Measurements from ENCODE around the gene HINT1. TPM values are rescaled to one million over a fixed set of nuclear protein-coding genes. Genes with fewer than 3 reads are reported as not detected.

The HINT1 gene
- total RNA-seq = 260 and 269 TPM in 2 replicates

DNA sequence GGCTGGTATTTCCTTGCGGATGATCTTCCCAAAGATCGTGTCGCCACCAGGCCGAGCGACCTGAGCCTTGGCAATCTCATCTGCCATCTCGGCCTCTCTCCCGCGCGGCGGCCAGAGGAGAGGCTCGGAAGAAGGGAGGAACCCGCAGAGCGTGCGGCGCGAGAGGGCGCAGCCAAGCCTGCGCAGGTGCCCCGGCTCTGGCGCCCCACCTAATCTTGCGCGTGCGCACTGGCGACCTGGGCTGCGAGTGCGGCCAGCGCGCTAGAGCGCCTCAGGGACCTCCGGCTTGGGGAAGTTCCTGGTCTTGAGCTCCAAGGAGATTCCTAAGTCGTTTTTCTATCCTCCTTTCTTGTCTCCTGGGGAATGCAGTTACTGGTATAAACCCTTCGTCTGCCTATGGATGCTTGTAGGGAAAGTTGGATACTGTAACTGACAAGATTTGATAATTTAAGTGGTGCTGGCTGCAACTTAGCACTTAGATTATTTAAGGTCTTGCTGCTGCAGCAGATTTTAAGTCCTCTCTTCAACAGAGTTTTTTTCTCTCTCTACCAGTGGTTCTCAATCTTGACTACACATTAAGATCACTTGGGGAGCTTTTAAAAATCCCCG is at the start of gene HINT1:
Gene HINT1, minus strand, starts transcription at position 138 of the 609 bp plus-strand sequence. Its CDS starts 51 bp downstream, at position 87.

GRCh38 chr5:131170540-131171275 is 5.7 kb upstream of the HINT1 start, which contains the start of gene LYRM7:
Gene LYRM7 (plus strand): TSS chr5:131170944. CDS start chr5:131171021, 77 bp downstream.

Other genes starting within 250 kb of the HINT1 start
- gene LYRM7, start 5.7 kb upstream of the HINT1 start, total RNA-seq = 4.7 and 8.7 TPM in 2 replicates
- 22.9 and 28.0 TPM in 2 replicates for gene CDC42SE2, start 98.8 kb upstream of the HINT1 start, total RNA-seq